ENCODE data around the gene DAAM2. TPM values are rescaled to one million over a fixed set of nuclear protein-coding genes. Genes with fewer than 3 reads are reported as not detected.

The DAAM2 gene
- total and polyA plus RNA-seq, 2 donors (not counting 3 experiments of a cell fraction or from before 2014, with no cell fraction given): 0.42 to 0.44 TPM

DNA sequence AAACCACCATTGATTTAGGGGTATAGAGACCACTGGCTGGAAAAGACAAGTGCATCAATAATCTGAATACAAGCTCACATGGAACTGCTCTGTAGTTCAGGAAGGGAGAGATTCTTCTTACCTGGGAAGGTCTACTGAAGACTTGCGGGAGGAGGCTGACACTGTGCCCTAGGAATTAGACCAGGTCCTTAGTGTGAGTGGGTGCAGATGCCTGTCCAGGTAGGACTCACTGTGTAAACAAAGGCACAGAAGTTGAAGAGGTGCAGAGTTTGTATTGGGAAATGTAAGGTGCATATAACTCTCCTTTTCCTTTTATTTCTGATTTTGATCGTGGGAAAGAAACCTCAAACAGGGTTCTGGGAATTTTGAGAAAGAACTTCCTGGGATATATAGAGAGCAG is 66.8 kb downstream of the DAAM2 start:
- no peak for DNase-seq (ENCODE audit: low read depth, low spot score)
- no peak overlapping the region for H3K4me2 ChIP-seq (ENCODE audit: insufficient read depth, low read length)
- no peak overlapping the region for H2AFZ ChIP-seq (ENCODE audit: low read depth, low read length)
- H3K9me1 ChIP-seq (replicated peaks; ENCODE audit: control insufficient read depth, extremely low read depth, insufficient read depth, low read length): no peaks in the 10 kb centered on the region
- peaks cover 2% of the 10 kb centered on the region in 2 experiments for H3K27me3 ChIP-seq (ENCODE audit: control insufficient read depth in 2 of 2, insufficient read depth in 2 of 2, low read length in 2 of 2)
- POLR2A ChIA-PET: no interaction called here
- no TSS peak for BruUV-seq (replicated peaks)
- intact Hi-C loops (cut with micrococcal nuclease): no loop called here
- no peaks in the 10 kb centered on the region for H3K9me3 ChIP-seq (replicated peaks; ENCODE audit: control insufficient read depth, insufficient read depth, low read length)
- no peak for FAIRE-seq
- dilution Hi-C loops (cut with MboI; ENCODE audit: extremely low pct_ligation_motif_present, low sequenced_read_pairs): no loop called here
- TF ChIP-seq JUN (IDR thresholded peaks at IDR 0.05; ENCODE audit: borderline replicate concordance, insufficient read depth, insufficient read length, low read depth) (no peak), GATA2 (IDR thresholded peaks at IDR 0.05; ENCODE audit: insufficient read depth, insufficient read length, low read depth, low read length) (no peak), FOS (IDR thresholded peaks at IDR 0.05; ENCODE audit: borderline replicate concordance, insufficient read depth, low read length) (no peak)
- CTCF ChIA-PET: no interaction called here
- H3K36me3 ChIP-seq (ENCODE audit: control insufficient read depth in 2 of 2, extremely low read depth in 1 of 2, insufficient read depth in 2 of 2, low read length in 2 of 2): no peaks in the 10 kb centered on the region
- no peak overlapping the region for H3K9ac ChIP-seq (replicated peaks; ENCODE audit: extremely low read depth, insufficient read depth, low read length)
- no peaks in the 10 kb centered on the region for H4K20me1 ChIP-seq (replicated peaks; ENCODE audit: control insufficient read depth, extremely low read depth, insufficient read depth, low read length)
- no peak overlapping the region for H3K4me3 ChIP-seq (replicated peaks in 1 of 3; ENCODE audit: insufficient read depth in 1 of 3, low read depth in 1 of 3, low read length in 3 of 3)
- H3K4me1 ChIP-seq (ENCODE audit: control insufficient read depth, extremely low read depth, insufficient read depth, low read length): no peaks in the 10 kb centered on the region
- no peak overlapping the region for H3K27ac ChIP-seq (ENCODE audit: insufficient read depth, low read depth, low read length)
- H3K79me2 ChIP-seq (ENCODE audit: control insufficient read depth, insufficient read depth, low read length): no peaks in the 10 kb centered on the region

DNA sequence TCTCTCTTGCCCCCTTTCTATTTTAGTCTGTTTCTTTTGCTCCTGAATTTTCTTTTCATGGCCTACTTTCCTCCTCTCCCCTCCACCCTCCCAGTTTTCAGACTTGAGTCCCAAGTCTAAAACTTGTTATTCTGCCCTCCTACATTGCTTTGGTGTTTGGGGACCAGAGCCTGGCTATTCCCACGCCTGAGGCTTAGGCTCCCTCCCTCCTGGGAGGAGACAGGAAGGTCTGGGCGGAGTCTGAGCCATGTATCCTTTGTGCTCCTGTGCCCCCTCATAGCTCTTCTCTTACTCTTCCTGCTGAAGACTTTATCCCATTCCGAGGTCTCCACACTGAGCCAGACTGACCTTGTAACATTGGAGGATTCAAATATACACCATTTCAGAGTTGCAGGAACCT is 69.5 kb downstream of the DAAM2 start:
- no peaks in the 10 kb centered on the region for H3K9me3 ChIP-seq (replicated peaks; ENCODE audit: control insufficient read depth, insufficient read depth, low read length)
- H3K4me1 ChIP-seq (ENCODE audit: control insufficient read depth, extremely low read depth, insufficient read depth, low read length): no peaks in the 10 kb centered on the region
- H4K20me1 ChIP-seq (replicated peaks; ENCODE audit: control insufficient read depth, extremely low read depth, insufficient read depth, low read length): no peaks in the 10 kb centered on the region
- no peak overlapping the region for H3K4me2 ChIP-seq (ENCODE audit: insufficient read depth, low read length)
- no peak overlapping the region for H3K9ac ChIP-seq (replicated peaks; ENCODE audit: extremely low read depth, insufficient read depth, low read length)
- intact Hi-C loops (cut with micrococcal nuclease) (no loop called here), dilution Hi-C loops (cut with MboI; ENCODE audit: extremely low pct_ligation_motif_present, low sequenced_read_pairs) (no loop called here)
- H3K9me1 ChIP-seq (replicated peaks; ENCODE audit: control insufficient read depth, extremely low read depth, insufficient read depth, low read length): no peaks in the 10 kb centered on the region
- POLR2A ChIA-PET: no interaction called here
- no TSS peak for BruUV-seq (replicated peaks)
- FAIRE-seq (no peak), DNase-seq (ENCODE audit: low read depth, low spot score) (no peak)
- peaks cover 2% of the 10 kb centered on the region in 2 experiments for H3K27me3 ChIP-seq (ENCODE audit: control insufficient read depth in 2 of 2, insufficient read depth in 2 of 2, low read length in 2 of 2)
- no peak overlapping the region for H3K27ac ChIP-seq (ENCODE audit: insufficient read depth, low read depth, low read length)
- CTCF ChIA-PET: interaction anchor here (0.9 to 2.1 kb wide), 2 partner anchors 32 to 500 kb away, joined by 3 to 9 read pairs; no protein-coding TSS in a partner anchor
- no peaks in the 10 kb centered on the region for H3K36me3 ChIP-seq (ENCODE audit: control insufficient read depth in 2 of 2, extremely low read depth in 1 of 2, insufficient read depth in 2 of 2, low read length in 2 of 2)
- H2AFZ ChIP-seq (ENCODE audit: low read depth, low read length): no peak overlapping the region
- TF ChIP-seq, protein P1, sequence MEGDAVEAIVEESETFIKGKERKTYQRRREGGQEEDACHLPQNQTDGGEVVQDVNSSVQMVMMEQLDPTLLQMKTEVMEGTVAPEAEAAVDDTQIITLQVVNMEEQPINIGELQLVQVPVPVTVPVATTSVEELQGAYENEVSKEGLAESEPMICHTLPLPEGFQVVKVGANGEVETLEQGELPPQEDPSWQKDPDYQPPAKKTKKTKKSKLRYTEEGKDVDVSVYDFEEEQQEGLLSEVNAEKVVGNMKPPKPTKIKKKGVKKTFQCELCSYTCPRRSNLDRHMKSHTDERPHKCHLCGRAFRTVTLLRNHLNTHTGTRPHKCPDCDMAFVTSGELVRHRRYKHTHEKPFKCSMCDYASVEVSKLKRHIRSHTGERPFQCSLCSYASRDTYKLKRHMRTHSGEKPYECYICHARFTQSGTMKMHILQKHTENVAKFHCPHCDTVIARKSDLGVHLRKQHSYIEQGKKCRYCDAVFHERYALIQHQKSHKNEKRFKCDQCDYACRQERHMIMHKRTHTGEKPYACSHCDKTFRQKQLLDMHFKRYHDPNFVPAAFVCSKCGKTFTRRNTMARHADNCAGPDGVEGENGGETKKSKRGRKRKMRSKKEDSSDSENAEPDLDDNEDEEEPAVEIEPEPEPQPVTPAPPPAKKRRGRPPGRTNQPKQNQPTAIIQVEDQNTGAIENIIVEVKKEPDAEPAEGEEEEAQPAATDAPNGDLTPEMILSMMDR (IDR thresholded peaks at IDR 0.05; ENCODE audit: extremely low read depth in 1 of 2, insufficient read depth in 1 of 2, low read depth in 1 of 2, low read length in 2 of 2): no peak
- TF ChIP-seq GATA2 (IDR thresholded peaks at IDR 0.05; ENCODE audit: insufficient read depth, insufficient read length, low read depth, low read length) (no peak), JUN (IDR thresholded peaks at IDR 0.05; ENCODE audit: borderline replicate concordance, insufficient read depth, insufficient read length, low read depth) (no peak), POLR2A (IDR thresholded peaks at IDR 0.05; ENCODE audit: low read depth, low read length) (no peak), FOS (IDR thresholded peaks at IDR 0.05; ENCODE audit: borderline replicate concordance, insufficient read depth, low read length) (no peak)
- TF ChIP-seq, protein P2, sequence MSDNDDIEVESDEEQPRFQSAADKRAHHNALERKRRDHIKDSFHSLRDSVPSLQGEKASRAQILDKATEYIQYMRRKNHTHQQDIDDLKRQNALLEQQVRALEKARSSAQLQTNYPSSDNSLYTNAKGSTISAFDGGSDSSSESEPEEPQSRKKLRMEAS (IDR thresholded peaks at IDR 0.05; ENCODE audit: insufficient read depth, insufficient read length): no peak
- no peaks in the 10 kb centered on the region for H3K79me2 ChIP-seq (ENCODE audit: control insufficient read depth, insufficient read depth, low read length)
- no peak overlapping the region for H3K4me3 ChIP-seq (replicated peaks in 1 of 3; ENCODE audit: insufficient read depth in 1 of 3, low read depth in 1 of 3, low read length in 3 of 3)
